ENCODE measurements around the gene ZNG1A. TPM values are rescaled to one million over a fixed set of nuclear protein-coding genes. Genes with fewer than 3 reads are reported as not detected.
A peak's percentile ranks its signal among the peaks of the same experiment; 100 is the strongest.
"Not testable (repeated sequence)": the region's sequence is repeated elsewhere in the genome, so short reads cannot be mapped to it uniquely, and the experiment has no call there.

ZNG1A gene
- total RNA-seq, 1 donor from 2014 or later = 33.8 TPM

DNA sequence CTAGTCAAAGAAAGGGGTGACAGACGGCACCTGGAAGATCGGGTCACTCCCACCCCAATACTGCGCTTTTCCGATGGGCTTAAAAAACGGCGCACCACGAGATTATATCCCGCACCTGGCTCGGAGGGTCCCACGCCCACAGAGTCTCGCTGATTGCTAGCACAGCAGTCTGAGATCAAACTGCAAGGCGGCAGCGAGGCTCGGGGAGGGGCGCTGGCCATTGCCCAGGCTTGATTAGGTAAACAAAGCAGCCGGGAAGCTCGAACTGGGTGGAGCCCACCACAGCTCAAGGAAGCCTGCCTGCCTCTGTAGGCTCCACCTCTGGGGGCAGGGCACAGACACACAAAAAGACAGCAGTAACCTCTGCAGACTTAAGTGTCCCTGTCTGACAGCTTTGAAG lies 39.0 kb downstream of the ZNG1A start:
- not testable (repeated sequence) for H3K9me3 Mint-ChIP-seq (ENCODE audit: low read depth); H3K4me3 Mint-ChIP-seq (ENCODE audit: low read depth); DNase-seq (ENCODE audit: low spot score, unreplicated experiment); H3K36me3 Mint-ChIP-seq (ENCODE audit: insufficient read depth); H3K27ac Mint-ChIP-seq; H3K27me3 Mint-ChIP-seq; H3K4me1 Mint-ChIP-seq (ENCODE audit: low read depth)

DNA sequence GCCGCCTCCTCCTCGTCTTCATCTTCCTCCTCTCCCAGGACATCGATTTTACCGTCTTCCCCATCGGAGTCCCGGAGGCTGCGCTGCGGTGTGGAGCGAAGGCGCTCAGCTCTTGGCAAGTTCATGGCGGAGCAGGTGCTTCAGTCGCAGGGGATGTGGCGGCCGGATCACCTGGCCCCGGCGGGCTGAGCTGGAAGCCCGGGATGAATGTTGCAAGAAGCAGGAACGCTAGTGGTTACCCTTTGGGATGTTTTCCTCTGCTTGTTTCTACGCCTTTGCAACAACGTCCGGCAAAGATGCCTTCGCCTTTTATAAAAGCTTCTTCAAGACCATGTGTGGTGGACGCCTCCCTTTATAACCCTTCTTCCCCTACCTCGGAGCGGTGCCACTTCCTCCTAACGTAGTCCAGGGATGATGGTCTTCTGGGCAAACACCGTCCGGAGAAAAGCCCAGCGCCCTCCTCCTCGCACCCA lies 60.8 kb downstream of the ZNG1A start, which contains the start of gene FOXD4:
TSS of gene FOXD4 (minus strand) at position 423 of the 473 bp plus-strand sequence. CDS start at position 125, 298 bp downstream.
- H3K9me3 Mint-ChIP-seq (ENCODE audit: low read depth); DNase-seq (ENCODE audit: low spot score, unreplicated experiment): not testable (repeated sequence)
- H3K27me3 Mint-ChIP-seq = peaks cover 49% of the 10 kb centered on the region

DNA sequence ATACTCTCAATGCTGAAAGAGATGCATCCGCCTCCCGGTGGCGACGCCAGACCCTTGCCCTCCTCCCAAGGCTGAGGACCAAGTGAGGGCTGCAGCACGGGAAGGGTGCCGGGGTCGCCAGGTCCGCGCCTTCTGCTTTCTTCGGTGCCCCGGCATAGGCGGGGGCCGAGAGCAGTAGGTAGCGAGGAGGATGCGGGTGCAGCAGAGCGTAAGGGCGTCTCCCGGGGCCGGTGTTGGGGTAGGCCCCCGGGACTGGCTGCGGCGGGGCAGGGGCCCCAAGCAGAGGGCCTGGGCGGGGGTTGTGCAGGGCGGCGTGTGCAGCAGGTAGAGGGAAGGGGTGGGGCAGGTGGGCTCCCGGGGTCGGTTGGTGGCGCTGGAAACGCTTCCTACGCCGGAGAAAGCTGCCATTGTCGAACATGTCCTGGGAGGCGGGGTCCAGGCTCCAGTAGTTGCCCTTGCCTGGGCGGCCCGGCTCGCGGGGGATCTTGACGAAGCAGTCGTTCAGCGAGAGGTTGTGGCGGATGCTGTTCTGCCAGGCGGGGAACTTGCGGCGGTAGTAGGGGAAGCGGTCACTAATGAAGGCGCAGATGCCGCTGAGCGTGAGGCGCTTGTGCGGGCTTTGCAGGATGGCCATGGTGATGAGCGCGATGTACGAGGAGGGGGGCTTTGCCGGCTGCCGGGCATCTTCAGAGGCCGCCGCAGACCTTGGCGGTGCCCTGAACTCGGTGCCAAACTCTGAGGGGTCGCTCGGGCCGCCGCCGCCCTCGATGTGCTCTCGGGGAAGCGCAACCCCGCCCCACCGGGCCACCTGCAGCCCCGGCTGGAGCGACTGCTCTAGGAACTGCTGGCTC lies 61.5 kb downstream of the ZNG1A start:
- H3K4me3 Mint-ChIP-seq (ENCODE audit: low read depth) = peak overlapping the region; percentile 53
- H3K27me3 Mint-ChIP-seq = peaks cover 55% of the 10 kb centered on the region
- not testable (repeated sequence) for H3K36me3 Mint-ChIP-seq (ENCODE audit: insufficient read depth); H3K4me1 Mint-ChIP-seq (ENCODE audit: low read depth); H3K27ac Mint-ChIP-seq; H3K9me3 Mint-ChIP-seq (ENCODE audit: low read depth)
- peak; percentile 25 for DNase-seq (ENCODE audit: low spot score, unreplicated experiment)

More for the DNA sequence above, 60.8 kb downstream of the ZNG1A start, which contains the start of gene FOXD4:
- not testable (repeated sequence) for H3K27ac Mint-ChIP-seq; H3K36me3 Mint-ChIP-seq (ENCODE audit: insufficient read depth); H3K4me1 Mint-ChIP-seq (ENCODE audit: low read depth)
- H3K4me3 Mint-ChIP-seq (ENCODE audit: low read depth) = peak within 1 kb of the TSS; percentile 57

DNA sequence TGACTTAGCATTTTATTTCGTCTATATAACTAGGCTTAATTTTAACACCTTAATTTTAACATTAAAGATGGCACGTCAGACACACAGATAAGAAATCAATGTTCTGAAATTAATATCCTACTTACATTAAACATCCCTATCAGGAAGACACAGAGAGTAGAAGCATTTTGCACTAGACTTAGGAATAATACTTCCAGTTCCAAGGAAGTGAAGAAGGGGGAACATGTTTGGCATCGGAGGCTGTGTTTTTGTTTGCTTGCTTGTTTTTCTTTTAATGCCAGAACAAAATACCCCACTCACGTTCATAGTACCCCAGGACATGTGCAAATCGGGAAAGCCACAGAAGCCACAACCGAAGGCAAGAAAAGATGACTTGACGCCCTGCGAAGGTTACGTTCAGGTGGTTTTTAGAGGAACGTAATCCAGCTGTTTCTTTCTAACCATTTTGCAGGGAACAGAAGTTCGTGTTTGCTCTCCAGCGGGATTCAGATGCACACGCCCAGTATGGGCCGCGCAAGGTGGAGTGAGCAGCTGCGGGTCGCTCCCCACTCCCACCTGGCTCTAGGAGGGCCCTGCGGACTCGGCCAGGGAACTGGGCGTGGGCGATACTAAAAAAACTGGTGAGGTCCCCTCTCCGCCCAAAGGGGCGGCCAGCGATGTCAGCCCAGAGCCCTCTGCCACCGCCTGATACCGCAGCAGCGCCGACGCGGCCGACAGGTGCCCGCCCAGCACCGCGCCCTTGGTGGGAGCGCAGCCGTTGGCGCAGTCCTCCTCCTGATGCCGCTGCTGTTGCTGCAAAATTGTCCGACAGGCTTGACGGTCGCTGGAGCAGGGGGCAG lies 62.4 kb downstream of the ZNG1A start:
- H3K36me3 Mint-ChIP-seq (ENCODE audit: insufficient read depth); H3K9me3 Mint-ChIP-seq (ENCODE audit: low read depth); H3K27ac Mint-ChIP-seq; H3K4me1 Mint-ChIP-seq (ENCODE audit: low read depth); DNase-seq (ENCODE audit: low spot score, unreplicated experiment): not testable (repeated sequence)
- Mint-ChIP-seq H3K27me3 (peaks cover 61% of the 10 kb centered on the region), H3K4me3 (ENCODE audit: low read depth) (peak overlapping the region; percentile 24)

DNA sequence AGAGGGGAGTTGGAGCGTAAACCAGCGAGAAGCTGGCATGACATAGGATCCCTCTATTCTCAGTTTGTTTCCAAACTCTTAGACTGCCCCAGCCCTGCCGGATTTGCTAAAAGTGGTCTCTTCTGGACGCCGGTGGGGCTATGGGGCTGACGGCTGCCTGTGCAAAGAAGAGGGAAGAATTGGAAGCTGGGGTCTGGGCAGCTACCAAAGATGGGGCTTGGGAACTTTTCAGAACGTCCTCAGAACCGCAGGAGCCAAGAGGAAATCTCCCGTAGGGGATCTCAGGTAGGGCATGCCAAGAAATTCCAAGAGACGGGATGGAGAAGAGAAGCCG lies 63.8 kb downstream of the ZNG1A start:
- not testable (repeated sequence) for H3K27ac Mint-ChIP-seq; H3K4me3 Mint-ChIP-seq (ENCODE audit: low read depth); H3K9me3 Mint-ChIP-seq (ENCODE audit: low read depth); H3K4me1 Mint-ChIP-seq (ENCODE audit: low read depth); H3K36me3 Mint-ChIP-seq (ENCODE audit: insufficient read depth); DNase-seq (ENCODE audit: low spot score, unreplicated experiment)
- H3K27me3 Mint-ChIP-seq = peaks cover 54% of the 10 kb centered on the region

DNA sequence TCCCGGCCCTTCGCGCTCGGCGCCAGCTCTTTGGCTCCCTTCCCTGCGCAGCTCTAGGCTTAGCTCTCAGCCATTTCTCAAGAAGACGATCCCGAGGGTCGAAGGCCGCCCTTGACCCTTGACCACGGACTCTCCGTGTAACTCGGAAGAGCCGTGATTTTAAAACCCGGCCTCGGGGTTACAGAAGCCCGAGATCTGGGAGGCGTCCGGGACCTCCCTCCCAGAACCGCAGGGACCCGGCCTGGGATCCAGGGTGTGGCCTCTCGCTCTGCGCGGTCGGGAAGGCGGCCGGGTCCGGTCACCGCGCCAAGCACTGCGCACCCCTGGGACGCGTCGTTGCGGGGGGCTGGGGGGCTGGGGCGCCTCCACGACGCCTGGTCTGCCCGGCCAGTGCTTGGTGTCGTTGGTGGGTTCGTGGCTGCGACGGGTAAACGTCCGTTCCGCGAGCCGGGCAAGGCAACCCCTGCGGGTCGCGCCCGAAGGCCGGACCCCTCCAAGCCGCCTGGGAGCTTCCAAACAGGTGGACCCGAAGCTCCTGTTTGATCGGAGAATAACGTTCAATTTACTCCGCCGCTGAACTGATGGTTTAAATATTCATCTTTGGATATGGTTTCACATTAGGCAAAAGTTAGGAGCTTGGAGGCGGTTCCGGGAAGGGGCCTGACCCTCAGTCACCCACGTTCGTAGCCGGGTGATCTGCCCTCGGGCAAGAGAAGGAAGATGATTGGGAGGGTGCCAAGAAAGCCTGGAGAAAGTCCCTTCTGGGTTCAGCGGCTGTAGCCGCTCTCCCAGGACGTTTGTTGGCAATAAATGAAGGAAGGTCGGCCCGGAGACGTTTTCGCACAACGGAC lies 64.4 kb downstream of the ZNG1A start:
- not testable (repeated sequence) for DNase-seq (ENCODE audit: low spot score, unreplicated experiment); H3K9me3 Mint-ChIP-seq (ENCODE audit: low read depth); H3K36me3 Mint-ChIP-seq (ENCODE audit: insufficient read depth); H3K27ac Mint-ChIP-seq; H3K4me1 Mint-ChIP-seq (ENCODE audit: low read depth)
- H3K27me3 Mint-ChIP-seq = peaks cover 59% of the 10 kb centered on the region
- H3K4me3 Mint-ChIP-seq (ENCODE audit: low read depth) = peak overlapping the region; percentile 48

DNA sequence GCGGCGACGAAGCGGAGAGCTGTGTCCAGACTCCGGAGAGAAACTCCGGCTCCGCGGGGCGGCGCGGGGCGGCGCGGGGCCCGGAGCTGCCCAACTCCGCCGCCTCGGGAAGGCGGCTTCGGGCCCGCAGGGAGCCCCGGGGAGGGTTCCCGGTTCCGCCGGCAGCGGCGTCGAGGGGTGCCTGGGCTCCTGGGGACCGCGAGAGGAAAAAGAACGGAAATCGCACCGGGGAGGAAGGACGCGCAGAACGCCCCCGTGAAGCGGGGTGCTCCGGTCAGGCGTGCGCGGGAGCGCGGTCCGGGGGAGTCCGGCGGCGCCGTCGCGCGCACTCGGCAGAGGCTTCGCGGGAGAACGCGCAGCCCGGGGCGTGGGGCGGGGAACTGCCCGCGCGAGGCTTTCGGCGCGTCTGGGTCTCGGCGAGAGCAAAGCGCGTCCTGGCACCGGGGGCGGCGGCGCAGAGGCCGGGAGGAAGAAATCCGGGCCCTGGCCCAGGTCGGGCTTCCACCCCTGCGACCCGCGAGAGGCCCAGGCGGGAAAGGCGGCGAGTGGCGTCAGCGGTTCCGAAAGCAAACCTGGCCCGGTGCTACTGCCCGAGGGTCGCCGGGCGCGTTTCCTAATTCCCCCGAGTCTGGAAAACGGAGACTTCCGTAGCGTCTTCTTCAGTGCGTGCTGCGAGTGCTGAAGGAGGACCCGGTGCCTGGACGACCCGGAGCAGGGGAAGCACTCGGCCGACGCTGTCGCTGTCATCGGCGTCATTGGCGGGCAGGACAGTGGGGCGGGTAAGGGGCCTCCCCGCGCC lies 65.2 kb downstream of the ZNG1A start:
- Mint-ChIP-seq H3K27me3 (peaks cover 65% of the 10 kb centered on the region), H3K4me3 (ENCODE audit: low read depth) (peak overlapping the region; percentile 48)
- H3K27ac Mint-ChIP-seq; H3K4me1 Mint-ChIP-seq (ENCODE audit: low read depth); H3K36me3 Mint-ChIP-seq (ENCODE audit: insufficient read depth); H3K9me3 Mint-ChIP-seq (ENCODE audit: low read depth): not testable (repeated sequence)
- DNase-seq (ENCODE audit: low spot score, unreplicated experiment) = peak; percentile 18

DNA sequence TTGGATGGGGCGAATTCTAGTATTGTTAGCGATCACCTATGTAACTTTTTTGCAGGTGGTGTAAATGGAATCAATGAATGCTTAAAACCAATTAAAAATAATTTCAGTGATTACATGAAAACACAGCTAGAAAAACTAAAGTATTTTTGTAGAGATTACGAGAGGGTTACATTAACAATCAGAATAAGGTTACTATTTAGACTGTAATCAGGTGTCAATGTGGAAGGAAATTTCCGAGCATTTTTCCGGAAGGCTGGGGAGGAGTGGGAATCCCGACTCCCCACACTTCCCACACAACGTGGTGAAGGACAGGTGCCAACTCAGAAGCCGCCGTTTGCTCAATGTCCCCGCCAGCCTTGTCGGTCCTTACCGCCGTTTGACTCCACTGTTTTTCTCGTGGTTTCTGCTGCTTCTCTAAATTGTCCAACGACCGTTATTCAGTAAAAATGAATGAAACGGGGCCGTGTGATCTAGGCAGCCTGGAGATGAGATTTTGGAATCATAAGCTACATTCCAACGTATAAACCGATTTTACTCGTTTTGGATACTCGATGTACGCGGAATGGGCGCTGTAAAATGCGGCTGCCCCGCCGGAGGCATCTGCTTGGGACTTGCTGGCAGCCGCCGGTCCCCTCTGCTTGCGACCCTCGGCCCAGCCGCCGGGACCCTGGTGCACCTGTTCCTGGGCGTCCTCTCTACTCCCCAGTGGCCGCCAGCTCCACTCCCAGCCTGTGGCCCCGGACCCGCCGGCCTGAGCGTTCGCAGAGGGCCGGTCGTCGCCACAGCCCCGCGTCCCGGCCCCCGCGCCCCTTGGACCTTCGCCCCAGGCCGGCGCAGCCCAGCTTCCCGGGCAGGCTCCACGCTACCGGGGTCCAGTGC lies 66.0 kb downstream of the ZNG1A start:
- H3K27me3 Mint-ChIP-seq = peaks cover 65% of the 10 kb centered on the region
- not testable (repeated sequence) for H3K4me1 Mint-ChIP-seq (ENCODE audit: low read depth); DNase-seq (ENCODE audit: low spot score, unreplicated experiment); H3K9me3 Mint-ChIP-seq (ENCODE audit: low read depth); H3K27ac Mint-ChIP-seq; H3K36me3 Mint-ChIP-seq (ENCODE audit: insufficient read depth)
- H3K4me3 Mint-ChIP-seq (ENCODE audit: low read depth) = peak overlapping the region; percentile 16

DNA sequence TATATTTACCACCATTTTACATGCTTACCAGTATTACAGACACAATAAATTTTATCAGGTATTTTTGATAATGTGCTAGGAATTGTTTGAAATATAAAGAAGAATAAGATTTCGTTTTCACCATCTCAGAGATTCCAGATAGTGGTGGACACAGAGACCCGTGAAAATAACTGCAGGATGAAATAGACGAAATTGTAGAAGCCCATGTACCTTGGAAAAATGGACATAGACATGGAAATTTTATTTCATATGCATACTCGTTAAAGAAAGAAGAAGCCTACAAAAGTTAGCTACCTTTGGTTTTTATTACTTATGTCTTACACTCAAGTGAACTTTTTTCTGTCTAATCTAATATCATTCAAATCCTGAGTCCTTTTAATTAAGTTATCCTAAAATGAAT lies 68.2 kb downstream of the ZNG1A start:
- not testable (repeated sequence) for H3K4me3 Mint-ChIP-seq (ENCODE audit: low read depth); H3K9me3 Mint-ChIP-seq (ENCODE audit: low read depth); H3K4me1 Mint-ChIP-seq (ENCODE audit: low read depth); DNase-seq (ENCODE audit: low spot score, unreplicated experiment); H3K27ac Mint-ChIP-seq; H3K36me3 Mint-ChIP-seq (ENCODE audit: insufficient read depth)
- H3K27me3 Mint-ChIP-seq = peaks cover 63% of the 10 kb centered on the region

DNA sequence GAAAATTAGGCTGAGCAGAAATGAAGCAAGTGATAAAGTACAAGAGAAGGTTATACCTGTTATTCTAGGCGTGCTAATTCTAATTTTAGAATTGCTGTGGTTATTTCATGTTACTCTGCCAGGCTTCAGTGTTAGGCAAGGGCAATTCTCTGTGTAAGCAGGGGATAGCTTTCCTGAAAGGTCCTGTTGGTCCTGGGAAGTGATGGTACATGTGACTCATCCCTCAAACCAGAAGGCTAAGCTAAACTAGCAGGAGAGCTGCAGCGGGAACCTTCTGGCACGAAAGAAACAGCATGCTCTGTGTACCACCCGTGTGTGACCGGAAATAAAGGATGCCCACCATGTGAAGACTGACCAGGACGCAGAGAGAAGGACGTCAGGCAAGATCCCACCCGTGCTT lies 69.3 kb downstream of the ZNG1A start:
- not testable (repeated sequence) for DNase-seq (ENCODE audit: low spot score, unreplicated experiment); H3K27ac Mint-ChIP-seq; H3K9me3 Mint-ChIP-seq (ENCODE audit: low read depth); H3K36me3 Mint-ChIP-seq (ENCODE audit: insufficient read depth); H3K4me3 Mint-ChIP-seq (ENCODE audit: low read depth); H3K4me1 Mint-ChIP-seq (ENCODE audit: low read depth)
- peaks cover 59% of the 10 kb centered on the region for H3K27me3 Mint-ChIP-seq
